Pancreas (tissue), 10 donors: Measurements from ENCODE around the gene RAD17. TPM values are rescaled to one million over a fixed set of nuclear protein-coding genes. Genes with fewer than 3 reads are reported as not detected.
A peak's percentile ranks its signal among the peaks of the same experiment; 100 is the strongest.
"Not testable (repeated sequence)": the region's sequence is repeated elsewhere in the genome, so short reads cannot be mapped to it uniquely, and the experiment has no call there.

Experiments used
- ATAC-seq, 4 donors: fragments of 200-7000 bp; cut with Tn5 transposase; one replicate each; pipeline versions ENCODE4 v1.8.0 to v1.9.1; 2020; ENCODE audit warnings: mild to moderate bottlenecking in 4 of 4, moderate library complexity in 4 of 4
- DNase-seq, 6 donors: peaks; one replicate each; pipeline ENCODE4 v3.0.0-alpha.2; 2020
- FAIRE-seq: peaks from 2 replicates; lab custom pipeline; 2012; peaks lifted over from hg19 to GRCh38; lab: Jason Lieb, UNC
- H3K27ac ChIP-seq, 4 donors: fragments of 200-600 bp; sonication (generic); 1 replicate in 3 of 4; 2 replicates in 1 of 4; pipeline versions ENCODE4 v1.5.0 to v1.8.0; 2020
- H3K27me3 ChIP-seq, 4 donors: fragments of 200-600 bp; one replicate each; pipeline ENCODE4 v1.8.0; 2021
- H3K36me3 ChIP-seq, 3 donors: fragments of 200-600 bp; sonication (generic) in 1 of 3; one replicate each; pipeline versions ENCODE4 v1.5.0 to v1.8.0; 2020 to 2021
- H3K4me1 ChIP-seq, 3 donors: fragments of 200-600 bp; one replicate each; pipeline ENCODE4 v1.8.0; 2021
- H3K4me3 ChIP-seq, 4 donors: fragments of 200-600 bp; sonication (generic) in 2 of 4; one replicate each; pipeline versions ENCODE4 v1.5.0 to v1.8.0; 2020 to 2021
- H3K9me3 ChIP-seq, 4 donors: fragments of 200-600 bp; one replicate each; pipeline ENCODE4 v1.8.0; 2021
- CTCF ChIP-seq, 4 donors: fragments of 200-600 bp; sonication (generic) in 3 of 4; IDR thresholded peaks; one replicate each; pipeline versions ENCODE4 v1.5.0 to v1.8.0; 2021; ENCODE audit warnings: antibody characterized with exemption in 4 of 4
- WGBS, 2 donors: extraction: QIAGEN DNeasy Blood & Tissue Kit; methylation state at CpG; one replicate each; pipeline ENCODE4 v1.1.7; 2013; 5-methylcytosine and 5-hydroxymethylcytosine counted together
- intact Hi-C, 3 donors: fragments of 100-400 bp; cut with DNase I; formaldehyde crosslinking; loops; one replicate each; pipeline versions ENCODE4 v1.11.1 to v1.14.2; 2022
- polyA plus RNA-seq, 2 donors: library from polyadenylated mRNA; stranded (reverse); fragments of 200-250 nt; gene quantifications; one replicate each; pipeline ENCODE4 v1.2.3, GENCODE V29; 2013
- total RNA-seq, 6 donors: library from RNA; stranded (reverse); fragmentation: NEBNext Ultra II Directional in 4 of 6; extraction: Animal tissue kit (Norgen Biotek cat#: 25700) in 4 of 6; gene quantifications; one replicate each; pipeline versions ENCODE4 v1.2.1 to v1.2.4, GENCODE V29; 2021 to 2023
- donor health status: healthy with polysubstance abuse.
- donor health status: DM: no; HTN: no; CAD: no; lungs with moderate emphysema.
- donor health status: DM: no; HTN: no; CAD: no.
- donor health status: control.
- donor health status: control.
- donor health status: Bipolar disorder and iron deficiency.
- donor health status: DM: yes; HTN: yes; CAD: no.
- donor health status: DM: no; HTN: no; CAD: no.
- donor health status: DM: no; HTN: no; CAD: no.
- donor health status: DM: yes; HTN: yes; CAD: no.

RAD17 gene
- total and polyA plus RNA-seq, 8 donors = 8.0 to 16.8 (median 11.3) TPM

- FAIRE-seq (no peak), ATAC-seq (peak; percentile 22 to 43 (median 36)), DNase-seq (peak in 1 of 6 donors; percentile 28)
- TF ChIP-seq CTCF (IDR thresholded peaks at IDR 0.05) = no peak
- H3K4me1 ChIP-seq = peaks cover 8 to 41% (median 27%) of the 10 kb centered on the region in 3 donors
- intact Hi-C loops = loop anchor here in 1 of 3 donors (5.0 kb wide), 1 partner anchor 37 kb away; the partner anchor contains the start of gene MARVELD2
- no peaks in the 10 kb centered on the region for H3K9me3 ChIP-seq
- H3K27ac ChIP-seq = peak overlapping the region in 2 of 4 donors; percentile 90 to 96
- peak overlapping the region in 1 of 4 donors; percentile 9 for H3K4me3 ChIP-seq
- no peaks in the 10 kb centered on the region for H3K36me3 ChIP-seq
- WGBS, 2 donors = 46 to 53% methylated on average over 8 of the region's 8 CpGs
- no peaks in the 10 kb centered on the region for H3K27me3 ChIP-seq
These were observed 85.0 kb downstream of the RAD17 start for GRCh38 chr5:69454460-69455249.

- intact Hi-C loops, ATAC-seq, H3K4me3 ChIP-seq, H3K27me3 ChIP-seq, H3K9me3 ChIP-seq, DNase-seq, FAIRE-seq, H3K36me3 ChIP-seq: not testable (repeated sequence)
- H3K4me1 ChIP-seq = peaks cover 8 to 38% (median 27%) of the 10 kb centered on the region in 3 donors
- WGBS, 2 donors = 66 to 71% methylated on average over 7 of the region's 7 CpGs
- H3K27ac ChIP-seq = peak overlapping the region in 2 of 4 donors; percentile 90 to 96
These were observed 85.9 kb downstream of the RAD17 start for GRCh38 chr5:69455428-69455988.

- 96 to 98% methylated on average over 1 of the region's 1 CpG for WGBS, 2 donors
- H3K36me3 ChIP-seq = no peaks in the 10 kb centered on the region
- TF ChIP-seq CTCF (IDR thresholded peaks at IDR 0.05) = no peak
- DNase-seq = no peak
- no peaks in the 10 kb centered on the region for H3K27me3 ChIP-seq
- intact Hi-C loops = no loop called here
- H3K4me3 ChIP-seq = no peak overlapping the region
- no peaks in the 10 kb centered on the region for H3K9me3 ChIP-seq
- no peak for FAIRE-seq
- H3K27ac ChIP-seq = no peak overlapping the region
- ATAC-seq = no peak
- no peaks in the 10 kb centered on the region for H3K4me1 ChIP-seq
These were observed 92.6 kb downstream of the RAD17 start for GRCh38 chr5:69462170-69462569.

Other genes starting within 250 kb of the RAD17 start
- gene CCNB1, start 202.7 kb upstream of the RAD17 start, total RNA-seq = 1 to 10 TPM; 1.4 to 3.3 (median 3.2) TPM
- 1 to 10 TPM; 1.3 to 2.3 TPM for gene CCNB1, start 202.7 kb upstream of the RAD17 start, polyA plus RNA-seq
- gene CENPH, start 180.2 kb upstream of the RAD17 start, total RNA-seq = 1 to 10 TPM in 3 of 6 donors, under 1 TPM in 3; 0.28 to 1.2 (median 0.99) TPM
- gene CENPH, start 180.2 kb upstream of the RAD17 start, polyA plus RNA-seq = 1 to 10 TPM in 1 of 2 donors, under 1 TPM in 1; 0.95 to 1.4 TPM
- gene CDK7, start 134.9 kb upstream of the RAD17 start, total RNA-seq = 10 to 100 TPM in 3 of 6 donors, 1 to 10 TPM in 3; 6.2 to 13.6 (median 10.2) TPM
- 10 to 100 TPM in 1 of 2 donors, 1 to 10 TPM in 1; 8.9 to 11.4 TPM for gene CDK7, start 134.9 kb upstream of the RAD17 start, polyA plus RNA-seq
- gene CCDC125, start 37.0 kb upstream of the RAD17 start, total RNA-seq = 10 to 100 TPM in 1 of 6 donors, 1 to 10 TPM in 5; 4.2 to 10.9 (median 6.3) TPM
- gene CCDC125, start 37.0 kb upstream of the RAD17 start, polyA plus RNA-seq = 1 to 10 TPM; 3.2 to 3.4 TPM
- 10 to 100 TPM in 4 of 6 donors, 1 to 10 TPM in 2; 8.4 to 16.3 (median 13.0) TPM for gene AK6, start 298 bp upstream of the RAD17 start, total RNA-seq
- 10 to 100 TPM; 27.3 to 28.5 TPM for gene AK6, start 298 bp upstream of the RAD17 start, polyA plus RNA-seq
- gene TAF9, start 298 bp upstream of the RAD17 start, total RNA-seq = 10 to 100 TPM; 15.6 to 28.9 (median 24.0) TPM
- gene TAF9, start 298 bp upstream of the RAD17 start, polyA plus RNA-seq = 10 to 100 TPM; 25.2 to 34.8 TPM
- gene MARVELD2, start 45.3 kb downstream of the RAD17 start, total RNA-seq = 10 to 100 TPM; 15.5 to 34.7 (median 21.0) TPM
- gene MARVELD2, start 45.3 kb downstream of the RAD17 start, polyA plus RNA-seq = 1 to 10 TPM; 4.0 to 5.6 TPM
- gene OCLN, start 123.0 kb downstream of the RAD17 start, total RNA-seq = 100 to 1,000 TPM in 1 of 6 donors, 10 to 100 TPM in 5; 38.5 to 107 (median 44.7) TPM
- gene OCLN, start 123.0 kb downstream of the RAD17 start, polyA plus RNA-seq = 10 to 100 TPM; 10.9 to 12.9 TPM
- 10 to 100 TPM in 5 of 6 donors, 1 to 10 TPM in 1; 9.4 to 15.6 (median 13.4) TPM for gene GTF2H2C, start 190.4 kb downstream of the RAD17 start, total RNA-seq
- 10 to 100 TPM; 13.3 TPM for gene GTF2H2C, start 190.4 kb downstream of the RAD17 start, polyA plus RNA-seq